HG02943 (cell line): ENCODE data around the gene ACE2.
"Not testable (repeated sequence)": the region's sequence is repeated elsewhere in the genome, so short reads cannot be mapped to it uniquely, and the experiment has no call there.

Experiments
- ATAC-seq: cut with Tn5 transposase; IDR thresholded peaks from one replicate; pipeline ENCODE4 v1.9.1; 2021; ENCODE audit warnings: mild to moderate bottlenecking, low read depth, moderate library complexity; ENCODE audit not compliant: unreplicated experiment

Gene ACE2

DNA sequence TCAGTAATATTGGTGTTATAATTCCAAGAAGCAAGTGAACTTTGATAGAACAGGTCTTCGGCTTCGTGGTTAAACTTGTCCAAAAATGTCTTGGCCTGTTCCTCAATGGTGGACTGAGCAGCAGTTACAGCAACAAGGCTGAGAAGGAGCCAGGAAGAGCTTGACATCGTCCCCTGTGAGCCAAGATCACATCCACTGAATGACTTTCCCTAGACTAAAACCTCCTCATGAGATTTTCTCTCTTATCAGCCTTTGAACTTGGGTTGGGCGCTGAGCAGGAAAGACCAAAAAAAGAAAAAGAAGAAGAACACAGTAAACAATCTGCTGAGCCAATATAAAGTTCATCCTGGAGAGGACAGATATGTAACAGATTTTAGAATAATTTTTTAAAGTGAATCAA, at the start of gene ACE2:
Gene ACE2 (minus strand): TSS at position 216 of the 400 bp plus-strand sequence. CDS start 49 bp downstream, at position 167.
- no peak for ATAC-seq

DNA sequence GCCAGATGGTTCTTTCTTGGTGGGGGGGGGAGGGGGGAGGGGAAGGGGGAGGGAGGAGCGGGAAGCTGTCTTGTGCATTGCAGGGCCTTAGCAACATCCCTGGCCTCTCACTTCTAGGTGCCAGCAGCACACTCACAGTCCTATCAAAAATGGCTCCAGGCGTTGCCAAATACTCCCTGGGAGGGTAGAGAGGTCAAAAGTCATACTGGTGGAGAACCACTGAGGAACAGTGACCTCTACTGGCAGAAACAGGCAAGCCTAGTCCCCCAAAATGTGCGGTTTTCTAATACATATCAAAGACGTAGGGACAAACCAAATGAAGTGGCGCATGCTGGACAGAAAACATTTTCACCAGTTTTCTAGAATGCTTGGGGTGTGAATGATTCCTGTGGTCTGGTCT, 46.8 kb upstream of the ACE2 start:
- ATAC-seq = not testable (repeated sequence)

DNA sequence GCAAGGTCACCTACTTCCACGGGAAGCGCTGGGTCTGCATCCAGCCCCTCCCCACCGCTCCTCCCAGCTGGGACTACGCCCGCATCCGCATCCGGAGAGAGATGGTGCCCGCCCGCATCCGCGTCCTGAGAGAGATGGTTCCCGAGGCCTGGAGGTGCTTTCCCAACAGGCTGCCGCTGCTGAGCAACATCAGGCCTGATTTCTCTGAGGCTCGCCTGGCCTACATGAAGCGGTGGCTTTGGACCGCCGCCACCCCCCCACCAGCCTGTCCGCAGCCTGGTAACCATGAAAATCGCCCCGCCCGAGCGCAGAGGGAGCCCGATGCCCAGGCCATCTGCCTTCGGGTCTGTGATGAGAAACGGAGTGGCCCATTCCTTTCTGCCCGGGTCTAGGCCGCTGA, 45.8 kb upstream of the ACE2 start:
- no peak for ATAC-seq

DNA sequence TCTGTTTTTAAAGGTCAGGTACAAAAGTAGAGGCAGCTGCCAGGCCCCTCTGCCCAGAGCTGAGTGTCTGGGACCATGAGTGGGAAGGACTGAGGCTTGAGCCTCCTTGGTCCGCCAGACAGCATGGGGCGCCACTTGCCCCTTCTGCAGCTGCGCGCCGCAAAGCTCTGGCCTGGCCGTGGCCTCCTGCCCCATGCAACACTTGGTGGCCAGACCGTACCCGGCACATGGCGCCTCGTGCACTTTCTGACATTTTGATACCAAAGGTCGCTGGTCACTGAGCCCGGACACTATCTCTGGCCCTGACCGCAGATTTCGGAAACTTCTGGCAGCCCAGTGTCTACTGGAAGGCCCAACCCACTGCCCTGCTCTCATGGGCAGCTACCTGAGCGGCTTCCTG, 45.3 kb upstream of the ACE2 start:
- ATAC-seq = no peak

DNA sequence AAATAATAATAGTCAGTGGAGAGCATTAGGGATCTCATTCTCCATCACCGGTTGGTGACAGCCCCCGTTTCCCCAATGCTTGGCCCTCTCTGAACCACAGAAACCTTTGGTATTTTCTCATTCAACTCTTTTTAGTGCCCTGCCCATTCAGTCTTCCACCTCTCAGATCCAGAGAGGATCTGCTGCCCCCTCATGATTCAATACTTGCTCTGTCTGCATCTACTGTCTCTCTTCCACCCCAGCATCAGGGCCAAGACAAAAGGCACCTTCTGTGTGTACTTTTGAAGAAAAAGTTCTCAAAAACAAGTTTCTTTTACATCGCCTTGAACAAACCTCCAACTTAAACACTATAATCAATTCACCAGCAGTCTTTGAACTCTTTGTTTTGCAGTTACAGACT, 44.5 kb upstream of the ACE2 start:
- no peak for ATAC-seq

DNA sequence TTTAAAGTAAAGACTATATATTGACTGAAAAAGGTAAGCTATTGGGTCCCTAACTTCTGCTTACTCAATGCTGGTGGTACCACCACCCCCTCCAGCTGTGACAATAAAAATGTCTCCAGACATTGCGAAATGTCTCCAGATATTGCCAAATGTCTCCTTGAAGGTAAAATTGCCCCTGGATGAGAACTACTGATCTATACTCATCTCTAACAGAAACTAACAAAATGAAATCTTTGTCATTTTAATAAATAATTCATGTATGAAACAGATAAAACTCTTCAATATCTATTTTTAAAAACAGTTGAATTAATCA, 43.8 kb upstream of the ACE2 start:
- no peak for ATAC-seq

DNA sequence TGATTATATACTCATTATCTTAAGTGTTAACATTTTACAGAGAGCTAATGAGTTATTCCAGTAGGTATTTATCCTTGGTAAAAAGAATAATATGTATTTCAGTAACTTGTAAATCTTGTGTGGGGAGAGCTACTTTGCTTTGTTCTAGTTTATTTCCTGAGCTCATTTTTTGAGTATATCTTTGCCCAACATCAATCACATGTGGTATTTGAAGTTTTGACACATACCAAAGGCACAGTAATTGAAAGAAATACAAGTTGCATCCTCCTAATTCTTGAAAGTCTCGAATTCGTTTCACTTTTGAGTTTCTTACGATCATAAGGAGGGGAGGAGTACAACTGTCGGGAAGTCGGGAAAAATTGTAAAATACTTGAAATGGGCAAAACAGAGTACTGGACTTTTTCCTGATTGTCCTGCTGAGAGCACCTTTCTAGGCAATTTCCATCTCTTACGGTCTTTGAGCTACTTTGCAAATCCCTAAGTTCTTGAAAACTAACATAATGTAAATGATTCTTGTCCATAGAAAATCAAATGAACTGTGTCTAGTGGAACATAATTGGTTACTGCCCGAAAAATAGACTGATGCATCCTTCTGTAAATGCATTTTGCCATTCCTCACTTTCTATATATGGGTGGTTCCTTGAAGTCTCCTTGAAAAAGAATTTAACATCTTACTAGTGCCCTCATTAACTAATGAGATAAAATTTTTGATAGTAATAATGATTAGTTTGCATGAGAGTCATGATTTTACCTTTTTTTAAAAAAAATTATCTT, 43.2 kb upstream of the ACE2 start:
- ATAC-seq = no peak

DNA sequence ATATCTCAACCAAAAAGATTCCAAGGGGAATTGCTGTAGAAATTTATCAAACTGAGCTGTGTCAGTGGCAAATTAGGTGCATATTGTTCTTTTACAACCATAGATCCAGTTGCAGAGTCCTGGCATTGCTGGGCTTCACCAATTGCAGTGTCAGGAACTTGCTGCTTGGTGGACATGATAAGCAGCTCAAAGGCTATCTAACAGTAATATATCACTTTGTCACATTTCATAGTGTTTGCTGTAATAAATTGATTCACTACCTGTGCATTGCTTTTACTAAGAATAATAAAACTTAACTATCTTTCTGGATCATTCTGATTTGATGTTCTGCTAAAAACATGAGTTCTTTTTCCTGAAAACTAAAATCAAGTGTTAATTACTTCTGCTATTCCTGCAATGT, 30.9 kb upstream of the ACE2 start:
- ATAC-seq = no peak

DNA sequence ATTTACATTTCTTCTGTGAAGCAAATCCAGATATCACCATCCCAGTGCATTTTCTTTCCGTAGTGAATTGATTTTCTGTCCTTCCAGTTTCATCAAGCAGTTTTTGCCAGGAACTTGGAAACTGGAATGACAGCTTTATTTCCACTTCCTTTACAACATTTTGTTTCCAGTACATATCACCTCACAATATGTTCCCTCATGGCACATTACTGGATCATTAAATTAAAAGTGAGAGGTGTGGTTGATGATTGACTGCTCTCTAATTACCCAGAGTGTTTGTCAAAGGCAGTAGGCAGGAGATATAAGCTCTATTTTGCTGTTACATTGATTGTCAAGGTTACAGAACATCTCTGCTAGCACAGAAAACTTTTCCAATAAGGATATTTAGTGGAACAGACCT, 22.3 kb upstream of the ACE2 start:
- ATAC-seq = no peak

DNA sequence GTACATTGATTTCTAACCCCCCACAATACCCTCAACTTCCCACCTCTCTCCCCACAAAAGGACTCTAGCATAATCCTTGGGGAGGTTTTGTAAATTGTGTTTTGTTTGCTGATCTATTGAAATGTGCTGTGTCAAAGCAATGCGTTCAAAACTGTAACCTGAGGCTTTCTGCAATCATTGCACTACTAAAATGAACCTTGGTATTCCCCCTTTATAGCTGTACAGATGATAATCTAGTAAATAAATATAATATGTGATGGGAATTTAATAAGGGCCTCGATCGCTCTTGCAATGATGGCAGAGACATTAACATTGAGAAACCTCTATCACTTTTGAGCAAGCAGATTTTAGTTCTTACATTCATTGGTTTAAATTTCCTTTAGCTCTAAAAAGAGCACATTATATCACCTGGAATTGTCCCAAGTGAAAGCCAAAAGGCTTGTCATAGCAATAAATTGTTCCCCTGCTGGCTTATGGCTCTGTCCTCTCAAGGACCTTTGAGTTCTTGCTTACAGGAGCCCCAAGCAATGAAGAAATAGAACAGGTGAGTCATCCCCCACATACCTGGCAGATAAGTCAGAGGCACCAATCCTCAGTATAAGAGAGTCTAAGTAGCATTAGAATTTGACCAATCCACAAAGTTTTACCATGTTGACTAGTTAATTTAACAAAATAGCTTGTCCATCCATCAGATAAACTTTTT, 18.4 kb upstream of the ACE2 start:
- no peak for ATAC-seq

DNA sequence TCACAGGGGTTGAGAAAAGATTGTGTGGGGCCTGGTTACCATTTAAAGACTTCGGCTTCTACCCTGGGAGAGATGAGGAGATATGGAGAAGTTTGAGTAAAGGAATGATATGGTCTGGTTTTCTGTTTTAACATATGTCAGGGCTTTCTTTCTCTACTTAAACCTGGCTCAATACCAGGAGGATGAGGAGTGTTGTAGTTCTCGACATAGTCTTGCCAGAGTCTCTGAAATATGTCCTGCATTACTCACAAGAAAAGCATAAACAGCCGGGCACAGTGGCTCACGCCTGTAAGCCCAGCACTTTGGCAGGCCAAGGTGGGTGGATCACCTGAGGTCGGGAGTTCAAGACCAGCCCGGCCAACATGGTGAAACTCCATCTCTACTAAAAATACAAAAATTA, 16.4 kb upstream of the ACE2 start:
- ATAC-seq = no peak

DNA sequence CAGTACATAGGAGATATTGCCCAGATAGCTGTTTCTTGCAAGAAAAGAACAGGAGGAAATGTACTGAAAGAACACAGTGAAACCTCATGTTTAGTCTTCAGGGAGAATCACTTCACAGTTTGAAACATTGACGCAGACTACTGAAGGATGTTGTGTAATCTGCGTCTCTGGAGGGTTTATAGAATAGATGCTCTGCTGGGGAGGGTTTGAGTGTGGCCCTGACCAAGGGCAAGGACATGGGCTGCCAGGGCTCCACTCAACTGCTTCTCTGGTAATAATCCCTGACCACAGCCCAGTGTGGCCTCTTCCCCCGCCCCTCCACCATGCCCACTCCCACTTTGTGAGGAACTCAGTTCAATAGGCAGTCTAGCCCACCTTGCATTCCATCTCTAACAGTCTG, 15.8 kb upstream of the ACE2 start:
- ATAC-seq = no peak

DNA sequence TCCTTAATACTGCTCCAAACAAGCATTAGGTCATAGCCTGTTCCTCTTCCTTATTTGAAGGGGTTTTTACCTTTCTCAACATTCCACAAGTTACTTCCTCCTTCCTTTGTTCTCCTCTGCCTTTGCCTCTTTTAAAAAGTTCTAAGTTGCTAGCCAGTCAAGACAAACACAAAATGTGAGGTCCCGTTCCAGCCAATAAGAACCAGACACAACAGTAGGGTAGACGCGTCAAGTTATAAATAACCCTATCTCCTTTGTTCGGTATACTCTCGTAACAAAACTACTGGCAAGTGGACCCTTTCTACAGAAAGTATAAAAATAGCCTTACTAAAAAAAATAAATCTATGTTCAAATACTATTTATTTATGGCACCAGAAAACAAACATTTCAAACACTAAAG, 6.3 kb upstream of the ACE2 start:
- ATAC-seq = no peak

DNA sequence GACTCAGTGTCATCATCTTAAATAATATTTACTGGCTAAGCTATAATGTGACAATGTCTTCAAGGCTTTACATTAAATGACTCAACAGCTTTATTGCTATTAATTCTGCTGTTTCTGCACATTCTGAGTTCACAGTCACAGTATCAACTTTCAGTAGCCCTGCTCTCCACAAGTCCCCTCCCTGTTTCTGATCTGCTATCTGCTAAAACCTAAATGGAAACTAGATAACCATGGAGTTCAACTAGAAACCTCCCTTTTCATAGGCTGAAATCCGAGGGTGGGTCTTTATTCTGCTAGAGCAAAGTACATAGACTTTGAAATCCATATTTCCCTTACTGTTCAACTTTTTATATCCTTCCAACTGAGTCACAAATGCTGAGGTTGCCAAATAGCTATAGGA, 5.4 kb upstream of the ACE2 start:
- no peak for ATAC-seq

DNA sequence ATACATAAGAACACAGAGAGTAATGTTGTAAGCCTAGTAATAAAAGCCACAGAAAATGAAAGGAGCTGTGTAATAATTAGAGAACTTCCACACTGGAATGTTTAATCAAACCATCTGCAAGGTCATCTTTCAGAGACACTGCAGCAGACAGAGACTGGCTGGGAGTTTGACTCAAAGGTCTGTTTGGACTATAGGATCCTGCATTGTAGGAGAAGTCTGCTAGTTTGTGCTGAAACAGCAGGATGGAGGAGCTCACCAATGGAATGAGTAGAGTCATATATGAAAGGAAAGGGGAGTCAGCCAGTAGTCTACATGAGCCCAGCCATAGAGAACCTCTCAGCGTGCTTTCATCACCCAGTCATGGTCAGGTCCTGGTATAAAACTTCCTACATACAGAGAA, 4.5 kb upstream of the ACE2 start:
- ATAC-seq = no peak

DNA sequence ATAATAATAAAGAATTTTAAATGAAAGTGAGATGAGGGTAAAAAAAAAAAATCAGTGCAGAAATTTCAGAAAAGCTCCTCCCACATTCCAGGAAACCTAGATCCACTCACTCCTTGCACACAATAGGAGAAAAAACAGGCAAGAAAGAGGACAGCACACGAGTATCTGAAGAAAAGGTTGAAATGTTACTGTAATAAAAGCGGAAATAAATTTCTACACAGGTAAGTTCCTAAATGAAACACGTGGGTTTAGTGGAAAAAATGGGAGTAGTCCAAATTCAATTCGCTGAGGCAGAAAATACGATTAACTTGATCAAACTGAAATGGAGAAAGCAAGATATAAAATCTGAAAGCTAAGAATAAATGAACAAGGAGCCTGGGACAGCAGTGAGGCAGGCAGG, 2.0 kb upstream of the ACE2 start:
- no peak for ATAC-seq

DNA sequence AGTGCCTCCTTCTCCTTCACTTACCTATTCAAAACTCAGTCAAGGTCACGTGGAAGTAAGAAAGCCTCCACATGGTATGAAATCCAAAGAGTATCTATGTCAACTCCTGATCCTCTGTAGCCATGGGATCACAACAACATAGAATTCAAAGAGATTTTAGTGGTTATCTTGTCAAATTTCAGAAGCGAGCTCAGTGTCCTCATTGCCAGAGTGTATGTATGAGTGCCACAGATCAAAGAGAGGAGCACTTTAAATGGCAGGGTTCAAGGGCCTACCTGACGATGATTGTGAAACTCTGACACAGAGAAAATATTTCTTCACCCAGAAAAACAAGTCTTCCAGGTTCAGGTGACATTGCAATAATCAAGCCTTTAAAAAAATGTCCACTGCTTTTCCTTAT, 1.2 kb upstream of the ACE2 start:
- ATAC-seq = no peak

DNA sequence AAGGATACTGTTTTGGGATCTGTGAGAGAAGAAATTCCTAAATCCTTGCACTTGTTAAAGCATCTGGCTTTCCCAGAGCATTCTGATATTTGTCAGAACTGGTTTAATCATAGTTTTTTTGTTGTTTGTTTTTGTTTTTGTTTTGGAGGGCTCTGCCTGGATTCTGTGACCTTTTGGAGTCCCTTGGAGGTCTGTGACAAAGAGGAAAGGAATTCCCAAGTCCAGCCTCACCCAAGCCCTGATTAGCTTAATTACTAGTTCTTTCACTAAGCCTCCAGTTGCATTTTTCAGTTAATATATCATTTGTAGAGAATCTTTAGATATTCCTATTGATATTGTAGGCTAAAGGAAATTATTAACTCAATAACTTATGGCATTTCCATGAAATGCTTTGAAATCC, 711 bp downstream of the ACE2 start:
- ATAC-seq = no peak

DNA sequence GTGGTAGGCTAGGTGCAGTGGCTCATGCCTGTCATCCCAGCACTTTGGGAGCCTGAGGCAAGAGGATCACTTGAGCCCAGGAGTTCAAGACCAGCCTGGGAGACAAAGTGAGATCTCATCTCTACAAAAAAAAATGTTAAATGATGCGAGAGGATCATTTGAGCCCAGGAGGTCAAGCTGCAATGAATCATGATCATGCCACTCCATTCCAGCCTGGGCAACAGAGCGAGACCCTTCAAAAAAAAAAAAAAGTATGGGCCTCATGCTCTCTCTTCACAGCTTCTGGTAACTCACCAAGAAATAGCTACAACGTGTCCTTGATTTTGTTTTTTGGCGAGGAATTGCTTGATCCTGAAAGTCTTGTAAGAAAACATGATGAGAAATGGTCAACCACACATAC, 1.3 kb downstream of the ACE2 start:
- no peak for ATAC-seq

DNA sequence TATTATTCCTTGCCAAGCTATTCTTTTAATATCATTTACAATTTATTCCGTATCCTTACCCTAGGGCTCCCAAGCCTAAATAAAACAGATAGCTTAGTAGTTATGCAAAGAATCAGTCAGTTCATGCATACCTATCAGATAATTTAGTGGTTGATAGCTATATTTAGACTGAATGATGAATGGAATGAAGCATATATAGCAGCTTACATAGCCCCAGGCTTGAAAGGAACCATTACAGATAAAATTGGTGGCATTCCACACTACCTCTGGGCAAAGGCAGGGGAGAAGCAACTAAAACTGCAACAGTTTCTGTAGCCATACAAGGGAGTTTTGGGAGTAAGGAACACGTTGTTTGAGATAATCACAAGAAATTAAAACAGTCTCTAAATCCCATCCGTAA, 2.7 kb downstream of the ACE2 start:
- ATAC-seq = no peak

DNA sequence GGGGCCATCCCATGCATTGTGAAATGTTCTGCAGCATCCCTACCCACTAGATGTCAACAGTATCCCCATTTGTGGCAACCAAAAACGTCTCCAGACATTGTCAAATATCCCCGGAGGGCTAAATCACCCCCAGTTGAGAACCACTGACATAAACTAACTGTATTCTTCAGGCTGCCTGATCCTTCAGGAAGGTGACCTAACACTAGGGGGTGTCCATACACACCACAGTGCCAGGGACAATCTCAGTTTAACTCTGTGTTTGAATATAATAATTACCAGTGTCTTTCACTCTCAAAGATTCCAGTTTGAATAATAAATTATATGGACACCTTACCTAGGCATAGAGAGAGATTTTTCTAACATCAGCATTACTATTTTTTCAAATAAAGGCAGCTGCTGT, 6.4 kb downstream of the ACE2 start:
- ATAC-seq = no peak
